COLO668 (cell line): ENCODE data around the gene RITA1.
A peak's percentile ranks its signal among the peaks of the same experiment; 100 is the strongest.
"Not testable (repeated sequence)": the region's sequence is repeated elsewhere in the genome, so short reads cannot be mapped to it uniquely, and the experiment has no call there.

Experiments used
- DNase-seq: peaks from one replicate; lab custom pipeline; 2025; ENCODE audit not compliant: unreplicated experiment; lab: John Stamatoyannopoulos, UW

RITA1 gene

DNA sequence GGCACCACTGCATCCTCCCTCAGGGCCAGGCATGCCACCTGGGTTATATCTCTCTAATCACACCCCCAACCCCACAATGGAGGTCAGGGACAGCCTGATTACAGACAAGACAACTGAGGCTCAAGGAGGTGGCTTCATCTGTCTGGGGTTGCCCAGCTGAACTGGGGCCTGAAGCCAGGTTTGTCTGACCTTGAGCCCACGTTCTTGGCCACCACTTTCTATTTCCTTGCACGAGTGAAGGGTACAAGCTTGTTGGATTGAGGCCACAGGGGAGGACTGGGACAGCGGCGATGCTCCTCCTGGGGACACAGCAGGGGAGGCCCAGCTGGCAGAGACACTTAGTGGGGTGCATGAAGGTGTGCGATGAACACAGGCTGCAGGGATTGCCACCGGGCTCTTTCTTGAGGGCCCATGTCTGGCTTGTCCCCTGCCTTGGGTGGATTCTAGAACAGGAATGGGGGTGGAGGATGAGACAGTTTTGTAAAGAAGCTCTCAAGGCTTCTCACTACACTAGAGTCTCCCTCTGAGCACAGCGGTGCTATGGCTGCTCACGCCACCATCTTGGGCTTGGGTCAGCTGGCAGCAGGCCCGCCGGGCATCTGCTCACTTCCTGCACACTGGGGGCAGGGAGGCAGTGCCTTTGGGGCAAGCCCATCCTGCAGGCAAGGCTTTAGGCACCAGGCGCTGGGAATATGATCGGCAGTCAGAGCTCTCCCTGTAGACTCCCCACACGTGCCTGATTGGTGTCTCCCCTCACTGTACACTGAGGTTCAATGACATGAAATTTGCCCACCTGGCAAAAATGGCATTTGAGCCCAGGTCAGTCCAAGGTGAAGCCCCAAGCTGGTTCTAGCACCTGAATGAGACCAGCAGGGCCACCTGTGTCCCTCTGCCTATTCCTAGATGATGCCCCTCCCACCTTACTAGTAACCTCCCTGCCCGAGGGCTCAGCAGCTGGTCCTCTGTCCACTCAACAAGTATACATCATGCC lies 16.0 kb downstream of the RITA1 start:
- DNase-seq, result no peak

DNA sequence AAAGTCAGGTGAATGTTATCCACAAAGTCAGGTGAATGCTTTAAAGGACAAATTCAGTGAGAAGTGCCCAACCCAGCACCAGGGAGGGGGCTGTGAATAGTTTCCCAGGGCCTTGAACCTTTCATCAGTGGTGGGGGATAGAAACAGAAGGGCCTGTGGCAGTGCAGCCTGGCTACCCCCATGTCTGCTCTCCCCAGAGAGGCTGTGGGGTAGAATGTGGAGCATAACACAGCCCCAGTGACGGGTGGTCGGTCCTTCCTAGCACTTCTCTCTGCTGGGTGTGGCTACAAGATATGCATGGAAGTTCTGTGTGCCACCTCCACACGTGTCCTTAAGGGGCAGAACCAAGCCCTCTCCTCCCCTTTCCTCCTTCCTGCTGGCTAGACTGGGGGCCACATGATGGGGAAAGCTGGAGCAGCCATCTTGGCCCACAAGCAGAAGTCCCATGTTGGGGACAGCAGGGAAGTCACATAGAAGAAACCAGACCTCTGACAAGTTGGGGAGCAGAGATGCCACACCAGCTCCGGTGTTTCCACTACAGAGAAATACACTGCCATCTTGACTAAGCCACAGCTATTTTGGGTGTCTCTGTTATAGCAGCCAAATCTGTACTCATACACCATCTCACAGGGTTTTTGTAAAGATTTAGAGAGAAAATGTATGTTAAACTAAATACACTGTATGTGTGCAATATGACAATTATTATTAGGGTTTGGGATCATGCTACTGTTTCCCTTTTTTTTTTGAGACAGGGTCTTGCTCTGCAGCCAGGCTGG lies 17.0 kb downstream of the RITA1 start:
- DNase-seq, result no peak

DNA sequence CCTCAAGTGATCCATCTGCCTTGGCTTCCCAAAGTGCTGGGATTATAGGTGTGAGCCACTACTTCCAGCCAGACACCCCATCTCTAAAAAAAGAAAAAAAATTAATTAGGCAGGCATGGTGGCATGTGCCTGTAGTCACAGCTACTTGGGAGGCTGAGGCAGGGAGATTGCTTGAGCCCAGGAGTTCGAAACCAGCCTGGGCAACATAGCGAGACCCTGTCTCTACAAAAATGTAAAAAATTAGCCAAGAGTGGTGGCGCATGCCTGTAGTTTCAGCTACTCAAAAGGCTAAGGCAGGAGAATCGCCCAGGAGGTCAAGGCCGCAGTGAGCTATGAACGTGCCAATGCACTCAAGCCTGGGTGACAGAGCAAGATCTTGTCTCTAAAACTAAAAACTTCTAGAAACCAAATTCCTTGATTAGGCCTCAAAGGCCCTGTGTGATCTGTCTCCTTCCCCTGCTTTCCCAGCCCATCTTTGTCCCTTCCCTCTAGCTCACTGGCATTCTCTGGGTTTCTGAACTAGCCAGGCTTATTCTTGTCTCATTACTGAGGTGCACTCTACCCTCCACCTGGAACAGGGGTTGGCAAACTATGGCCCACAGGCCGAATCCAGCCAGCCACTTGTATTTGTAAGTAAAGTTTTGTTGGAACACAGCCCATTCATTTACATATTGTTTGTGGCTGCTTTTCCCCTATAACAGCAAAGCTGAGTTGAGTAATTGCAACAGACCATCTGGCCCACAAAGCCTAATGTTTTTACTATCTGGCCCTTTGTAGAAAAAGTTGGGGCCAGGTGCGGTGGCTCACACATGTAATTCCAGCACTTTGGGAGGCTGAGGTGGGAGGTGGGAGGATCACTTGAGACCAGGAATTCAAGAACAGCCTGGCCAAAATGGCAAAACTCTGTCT lies 18.6 kb downstream of the RITA1 start:
- no peak for DNase-seq

DNA sequence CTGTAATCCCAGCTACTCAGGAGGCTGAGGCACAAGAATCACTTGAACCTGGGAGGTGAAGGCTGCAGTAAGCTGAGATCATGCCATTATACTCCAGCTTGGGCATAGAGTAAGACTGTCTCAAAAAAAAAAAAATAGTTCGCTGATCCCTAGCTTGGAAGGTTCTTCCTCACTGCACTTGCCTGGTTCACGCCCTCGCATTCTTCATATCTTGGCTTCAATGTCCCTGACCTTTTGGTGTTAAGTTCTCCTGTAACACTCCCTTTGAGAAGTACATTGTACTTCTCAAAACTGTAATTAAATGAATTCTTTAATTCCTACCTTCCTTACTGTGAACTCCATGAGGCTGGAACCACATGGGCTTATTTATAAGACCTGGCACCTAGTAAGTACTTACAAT lies 19.3 kb downstream of the RITA1 start:
- DNase-seq, result no peak

DNA sequence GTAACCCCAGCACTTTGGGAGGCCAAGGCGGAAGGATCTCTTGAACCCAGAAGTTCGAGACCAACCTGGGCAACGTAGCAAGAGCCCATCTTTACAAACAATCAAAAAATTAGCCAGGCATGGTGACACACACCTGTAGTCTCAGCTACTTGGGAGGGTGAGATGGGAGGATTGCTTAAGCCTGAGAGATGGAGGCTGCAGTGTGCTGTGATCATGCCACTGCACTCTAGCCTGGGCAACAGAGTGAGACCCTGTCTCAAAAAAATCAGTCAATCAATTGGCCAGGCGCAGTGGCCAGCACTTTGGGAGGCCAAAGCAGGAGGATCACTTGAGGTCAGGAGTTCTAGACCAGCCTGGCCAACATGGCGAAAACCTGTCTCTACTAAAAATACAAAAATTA lies 21.3 kb downstream of the RITA1 start:
- not testable (repeated sequence) for DNase-seq

DNA sequence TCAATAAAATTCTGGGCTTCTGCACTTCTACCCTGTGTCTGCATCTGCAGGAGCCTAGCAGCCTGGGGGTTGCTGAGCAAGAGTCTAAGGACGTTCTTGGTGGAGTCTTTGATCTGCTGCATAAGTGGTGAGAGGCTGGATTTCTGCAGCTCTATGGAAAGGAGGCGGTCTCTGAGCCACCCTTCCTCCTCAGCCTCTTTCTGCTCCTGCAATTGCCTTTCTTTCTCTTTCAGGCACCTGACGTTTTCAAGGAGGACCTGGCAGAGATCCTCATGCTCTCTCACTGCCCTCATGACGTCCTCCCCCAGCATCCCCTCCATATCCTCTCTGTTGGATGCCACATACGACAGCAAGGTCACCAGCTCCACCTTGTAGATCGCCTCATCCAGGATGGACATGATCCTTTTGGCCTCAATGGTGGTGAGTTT lies 22.1 kb downstream of the RITA1 start:
- DNase-seq, result no peak

DNA sequence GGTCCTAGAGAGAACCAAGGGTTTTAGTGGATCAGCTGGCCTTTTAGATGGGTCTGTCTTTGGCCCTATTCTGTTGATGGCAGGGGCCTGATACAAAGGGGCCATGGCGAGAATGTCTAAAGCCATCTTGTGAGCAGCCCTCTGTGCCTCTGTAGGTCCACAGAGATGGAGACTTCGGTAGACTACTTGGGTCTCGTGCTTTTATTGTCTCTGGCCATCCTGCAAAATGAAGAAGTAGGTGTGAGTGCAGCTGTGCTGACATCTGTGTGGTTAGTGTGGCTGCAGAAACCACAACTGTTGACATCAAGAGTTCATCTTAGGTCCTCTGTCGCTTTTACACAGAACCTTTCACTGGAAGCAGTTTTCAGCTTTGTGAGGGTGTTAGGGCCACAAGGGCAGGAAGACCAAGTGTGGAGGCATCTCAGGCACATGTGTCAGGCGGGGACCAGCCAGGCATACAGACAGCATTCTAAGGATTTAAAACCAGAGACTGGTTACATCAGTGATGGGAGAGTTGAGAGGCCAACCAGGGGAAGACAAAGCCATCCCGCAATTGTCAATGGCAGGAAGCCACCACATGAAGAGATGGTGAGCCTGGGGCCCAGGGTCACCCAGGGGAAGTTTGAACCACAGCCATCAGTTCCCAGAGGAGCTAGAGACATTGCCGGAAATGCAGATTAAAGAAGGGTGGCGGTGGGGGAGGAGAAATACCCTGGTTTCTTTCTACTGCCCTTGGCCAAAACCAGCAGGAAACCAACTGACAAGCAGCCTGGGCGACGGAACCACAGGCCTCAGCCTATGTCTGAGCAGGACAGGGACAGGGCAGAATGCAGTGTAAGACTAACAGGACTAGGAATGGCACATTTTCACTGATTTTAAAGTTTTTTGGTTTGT lies 22.8 kb downstream of the RITA1 start:
- no peak for DNase-seq

DNA sequence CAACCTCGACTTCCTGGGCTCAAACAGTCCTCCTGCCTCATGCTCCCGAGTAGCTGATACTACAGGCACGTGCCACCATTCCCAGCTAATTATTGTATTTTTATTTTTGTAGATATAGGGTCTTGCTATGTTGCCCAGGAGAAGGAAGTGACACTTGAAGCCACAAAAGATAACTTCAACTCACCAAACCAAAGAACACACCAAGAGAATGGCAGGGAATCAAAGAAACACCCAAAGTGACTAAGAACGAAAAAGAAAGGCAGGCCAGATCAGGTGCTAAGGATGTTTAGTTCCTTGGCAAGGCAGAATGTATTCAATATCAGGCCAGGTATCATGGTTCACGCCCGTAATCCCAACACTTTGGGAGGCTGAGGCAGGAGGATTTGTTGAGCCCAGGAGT lies 25.6 kb downstream of the RITA1 start:
- DNase-seq, result no peak

DNA sequence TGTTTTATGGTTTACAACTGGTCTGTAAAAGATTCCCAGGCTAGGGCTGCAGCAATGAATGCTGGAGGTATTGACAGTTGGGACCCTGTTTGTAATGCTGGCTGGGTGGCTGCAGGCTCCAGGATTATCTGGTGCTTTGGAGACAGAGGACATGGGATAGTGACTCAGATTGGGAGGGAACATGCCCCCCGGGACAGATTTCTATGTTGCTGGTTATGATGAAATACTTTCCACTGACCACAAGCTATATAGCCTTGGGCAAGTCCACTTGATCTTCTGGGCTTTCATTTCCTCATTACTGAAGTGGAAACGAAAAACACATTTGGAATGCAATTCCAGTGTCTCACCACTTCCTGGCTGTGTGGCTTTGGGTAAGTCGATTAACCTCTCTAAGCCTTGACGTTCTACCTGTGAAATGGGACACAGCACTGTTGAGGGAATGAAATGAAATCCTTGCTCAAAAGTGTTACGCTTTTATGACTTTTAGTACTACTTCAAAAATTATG lies 29.4 kb downstream of the RITA1 start:
- no peak for DNase-seq

DNA sequence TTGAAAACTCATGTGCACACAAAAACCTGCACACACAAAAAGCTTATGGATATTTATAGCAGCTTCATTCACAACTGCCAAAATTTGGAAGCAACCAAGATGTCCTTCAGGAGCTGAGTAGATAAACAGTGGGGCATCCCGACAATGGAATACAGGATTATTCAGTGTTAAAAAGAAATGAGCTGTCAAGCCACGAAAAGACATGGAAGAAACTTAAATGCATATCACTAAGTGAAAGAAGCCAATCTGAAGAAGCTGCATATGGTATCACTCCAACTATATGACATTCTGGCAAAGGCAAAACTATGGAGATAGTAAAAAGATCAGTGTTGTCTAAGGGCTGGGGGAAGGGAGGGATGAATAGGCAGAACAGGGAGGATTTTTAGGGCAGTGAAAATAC lies 30.5 kb downstream of the RITA1 start:
- no peak for DNase-seq

DNA sequence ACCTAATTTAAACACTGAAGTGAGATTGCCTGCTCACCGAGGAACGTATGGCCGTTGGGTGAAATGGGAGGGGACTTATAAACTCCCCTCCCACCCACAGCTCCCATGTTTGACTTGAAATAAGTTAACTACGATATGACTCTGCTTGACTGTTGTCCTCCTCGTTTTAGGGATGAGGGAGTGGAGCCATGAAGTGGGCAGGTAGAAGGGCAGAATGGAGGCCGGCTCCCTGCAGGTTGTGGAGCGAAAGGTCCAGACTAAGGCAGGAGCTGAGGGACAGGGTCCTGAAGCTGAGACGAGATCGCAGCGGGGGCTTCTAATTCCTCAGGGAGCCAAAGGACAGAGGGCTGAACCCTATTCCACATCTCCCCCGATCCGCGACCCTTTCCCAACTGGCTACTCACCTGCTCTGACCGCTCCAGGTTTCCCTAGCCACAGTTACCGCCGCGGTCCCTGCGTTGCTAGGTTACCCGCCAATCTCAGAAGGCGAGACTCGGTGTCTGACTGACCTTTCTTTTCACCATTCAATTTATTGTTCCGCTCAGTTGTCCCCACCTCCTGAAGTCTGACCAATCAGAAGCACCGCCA lies 35.2 kb downstream of the RITA1 start:
- no peak for DNase-seq

DNA sequence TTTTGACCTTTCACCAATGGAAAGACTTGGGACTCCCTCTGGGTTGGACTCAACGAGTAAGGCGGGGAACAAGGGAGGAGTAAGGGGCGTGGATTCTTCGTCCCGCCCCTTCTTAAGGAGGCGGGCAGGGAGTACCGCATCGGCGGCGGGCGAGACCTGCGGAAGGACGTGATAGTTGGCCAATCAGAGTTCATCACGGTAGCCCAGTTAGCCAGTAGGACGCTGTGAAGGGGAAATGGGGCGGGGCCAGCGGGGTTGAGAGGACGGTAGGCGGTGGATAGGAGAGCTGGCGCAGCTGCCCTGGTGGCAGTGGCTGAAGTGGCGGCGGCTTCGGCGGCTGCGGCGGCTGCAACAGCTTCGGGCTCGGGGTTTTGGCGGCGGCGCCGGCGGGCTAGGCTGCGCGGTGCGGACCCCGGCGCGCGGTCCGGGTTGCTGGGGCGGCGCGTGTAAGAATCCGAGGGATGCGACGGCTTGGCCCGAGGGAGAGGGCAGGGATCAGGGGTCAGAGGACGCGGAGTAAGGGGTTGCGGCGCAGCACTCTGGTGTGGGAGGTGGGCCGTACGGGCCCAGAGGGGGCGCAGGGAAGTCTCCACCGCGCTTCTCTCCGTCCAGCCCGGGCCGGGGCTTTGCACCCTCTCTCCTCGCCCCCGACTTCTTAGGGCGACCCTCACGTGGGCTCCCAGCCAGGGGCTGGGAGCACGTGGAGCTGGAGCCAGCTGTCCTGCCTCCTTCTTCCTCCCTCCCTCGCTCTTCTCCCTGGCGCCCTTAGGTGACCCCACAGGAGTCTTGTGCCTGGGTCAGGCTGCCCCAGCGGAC lies 35.9 kb downstream of the RITA1 start, which contains the start of gene TPCN1:
TPCN1 (plus strand) TSS at position 284 of the 816 bp plus-strand sequence. CDS start 5,389 bp downstream, outside the sequence.
- peak; percentile 100 for DNase-seq

DNA sequence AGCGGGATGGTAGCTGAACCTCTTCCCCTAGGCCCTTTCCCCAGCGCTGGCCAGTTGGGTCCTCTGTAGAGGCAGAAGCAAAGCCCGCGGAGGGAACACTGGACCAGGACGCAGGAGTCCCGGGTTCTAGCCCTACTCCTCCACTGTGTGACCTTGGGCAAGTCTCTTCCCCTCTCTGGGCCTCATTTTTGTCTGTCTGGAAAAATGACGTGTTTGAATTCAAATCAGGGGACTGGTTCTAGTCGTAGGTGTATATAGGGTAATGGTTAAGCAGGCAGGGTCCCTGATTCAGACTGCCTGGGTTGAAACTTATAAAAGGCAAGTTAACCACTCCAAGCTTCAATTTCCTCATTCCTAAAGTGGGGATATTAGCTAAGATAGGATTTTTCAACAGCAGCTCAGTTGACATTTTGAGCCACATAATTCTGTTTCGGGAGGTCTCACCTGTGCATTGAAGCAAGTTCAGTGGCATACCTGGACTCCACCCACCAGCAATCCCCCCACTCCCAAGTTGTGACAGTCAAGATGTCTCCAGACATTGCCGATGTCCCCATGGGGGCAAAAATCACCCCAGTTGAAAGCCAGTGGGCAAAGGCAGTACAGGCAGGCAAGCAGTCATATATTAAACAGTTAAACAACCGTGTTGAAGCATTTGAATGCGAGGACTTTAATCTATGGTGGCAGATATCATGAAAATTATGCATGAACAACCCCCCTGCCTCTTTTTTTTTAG lies 36.6 kb downstream of the RITA1 start:
- DNase-seq, result no peak

DNA sequence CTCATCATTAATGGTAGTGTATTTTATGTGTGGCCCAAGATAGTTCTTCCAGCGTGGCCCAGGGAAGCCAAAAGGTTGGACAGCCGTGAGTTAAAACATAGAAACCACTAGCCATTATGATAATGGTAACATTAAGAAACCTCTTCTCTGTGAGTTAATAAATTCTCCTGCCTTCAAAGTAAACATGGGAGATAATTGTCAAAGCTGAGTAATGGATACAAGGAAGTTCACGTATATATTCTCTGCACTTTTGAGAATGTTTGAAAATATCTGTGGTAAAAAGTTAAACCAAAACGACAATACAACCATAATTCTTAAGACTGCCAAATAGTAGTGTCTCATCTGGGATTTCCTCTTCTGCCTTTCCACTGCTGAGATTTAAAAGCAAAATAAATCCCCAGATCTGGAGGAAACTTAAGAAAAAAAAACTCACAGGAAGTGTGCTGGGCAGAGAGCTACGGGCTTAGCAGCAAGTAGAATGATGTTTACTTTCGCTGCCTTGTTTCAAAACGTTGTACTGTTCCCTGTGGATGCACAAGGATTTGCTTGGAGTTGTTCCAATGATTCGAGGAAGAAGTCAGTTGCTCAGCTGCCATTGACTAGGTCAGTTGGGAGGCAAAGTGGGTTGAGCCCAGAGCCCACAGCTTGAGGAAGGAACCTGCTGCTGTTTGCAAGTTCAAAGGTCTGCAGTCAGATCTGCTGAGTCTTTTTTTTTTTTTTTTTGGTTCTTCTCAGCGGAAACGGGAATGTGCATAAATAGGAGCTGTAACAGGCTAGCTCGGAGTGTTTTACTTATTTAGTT lies 37.4 kb downstream of the RITA1 start:
- peak; percentile 46 for DNase-seq

DNA sequence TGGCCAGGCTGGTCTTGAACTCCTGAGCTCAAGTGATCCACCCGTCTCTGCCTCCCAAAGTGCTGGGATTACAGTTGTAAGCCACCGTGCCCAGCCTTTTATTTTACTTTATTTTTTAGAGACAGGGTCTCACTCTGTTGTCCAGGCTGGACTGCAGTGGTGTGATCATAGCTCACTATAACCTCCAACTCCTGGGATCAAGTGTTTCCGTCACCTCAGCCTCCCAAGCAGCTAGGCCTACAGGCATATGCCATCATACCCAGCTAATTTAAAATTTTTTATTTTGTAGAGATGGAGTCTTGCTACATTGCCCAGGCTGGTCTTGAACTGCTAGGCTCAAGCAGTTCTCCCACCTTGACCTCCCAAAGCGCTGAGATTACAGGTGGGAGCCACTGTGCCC lies 39.4 kb downstream of the RITA1 start:
- no peak for DNase-seq

DNA sequence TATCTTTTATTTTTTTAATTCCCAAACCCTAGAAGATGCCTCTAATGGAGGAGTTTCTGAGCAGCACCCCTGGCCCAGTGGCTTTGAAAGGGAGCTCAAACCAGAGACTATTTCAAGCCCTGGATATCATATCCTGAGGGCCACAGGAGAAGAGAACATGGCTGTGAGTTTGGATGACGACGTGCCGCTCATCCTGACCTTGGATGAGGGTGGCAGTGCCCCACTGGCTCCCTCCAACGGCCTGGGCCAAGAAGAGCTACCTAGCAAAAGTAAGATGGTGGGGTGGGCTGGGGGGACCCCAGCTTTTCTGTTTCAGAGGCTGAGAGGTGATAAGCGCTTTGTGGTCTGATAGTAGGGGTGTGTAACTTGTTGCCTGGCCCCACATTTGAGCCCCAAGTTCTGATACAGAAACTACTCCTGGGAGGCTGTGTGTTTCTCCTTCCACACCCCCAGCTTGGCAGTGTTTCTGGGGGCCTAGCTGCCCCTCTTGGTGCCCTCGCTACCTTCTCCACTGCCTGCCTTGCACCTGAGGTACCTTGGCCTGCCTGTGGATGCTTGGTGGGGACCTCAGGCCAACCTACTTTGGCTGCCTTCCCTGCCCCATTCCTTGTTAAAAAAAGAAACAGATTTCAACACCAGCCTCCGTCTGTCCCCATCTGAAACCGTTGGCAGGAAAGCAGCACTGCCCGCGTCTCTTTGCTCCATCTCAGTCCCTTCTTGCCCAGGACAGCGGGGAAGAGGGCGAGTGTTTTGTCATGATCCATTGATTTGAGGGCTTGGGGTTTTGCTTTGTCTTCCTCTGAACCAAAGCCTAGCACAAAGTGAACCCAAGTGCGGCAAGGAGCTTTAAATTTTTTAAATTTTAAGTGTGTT lies 41.4 kb downstream of the RITA1 start:
- DNase-seq, result no peak
